Cerebellar nuclear complex (tissue), 1 donor: ENCODE measurements around the gene SV2B.

ENCODE experiments used
- DNase-seq, 2 experiments: peaks; one replicate each; lab custom pipeline; 2025; lab: John Stamatoyannopoulos, UW

Gene SV2B

DNA sequence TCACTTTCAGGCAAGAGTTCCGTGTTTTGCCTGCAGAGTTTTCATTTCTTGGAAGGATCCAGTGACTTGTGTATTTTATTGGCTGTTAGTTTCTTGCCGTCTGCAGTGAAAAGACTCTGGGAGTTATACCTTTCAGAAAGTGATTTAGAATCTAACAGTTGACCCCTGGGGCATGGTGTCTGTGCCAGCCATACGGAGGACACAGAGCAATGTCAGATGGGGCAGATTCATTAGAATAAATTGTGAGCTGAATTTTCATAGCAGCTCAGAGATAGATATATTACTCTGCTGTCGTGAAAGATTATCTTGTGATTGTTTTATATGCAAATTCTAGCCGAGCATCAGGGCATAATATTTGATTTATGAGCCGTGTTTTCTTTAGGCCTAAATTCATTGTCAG lies 131.6 kb downstream of the SV2B start:
- no peak for DNase-seq

DNA sequence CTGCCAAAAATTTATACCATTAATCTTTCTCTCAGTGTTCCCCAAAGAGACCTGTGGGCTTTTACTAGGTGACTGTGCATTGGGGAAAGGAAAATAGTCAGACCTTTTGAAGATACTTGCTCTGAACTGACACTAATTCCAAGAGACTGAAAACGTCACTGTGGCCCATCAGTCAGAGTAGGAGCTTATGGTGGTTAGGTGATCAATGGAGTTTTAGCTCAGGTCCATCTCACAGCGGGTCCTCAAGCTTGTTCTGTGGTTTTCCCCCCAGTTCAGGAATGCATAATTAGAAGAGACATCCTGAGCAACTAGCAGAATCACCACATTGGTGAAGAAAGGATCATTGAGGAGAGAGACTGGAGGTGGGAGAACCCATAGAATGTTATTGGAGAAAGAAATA lies 134.7 kb downstream of the SV2B start:
- no peak for DNase-seq

DNA sequence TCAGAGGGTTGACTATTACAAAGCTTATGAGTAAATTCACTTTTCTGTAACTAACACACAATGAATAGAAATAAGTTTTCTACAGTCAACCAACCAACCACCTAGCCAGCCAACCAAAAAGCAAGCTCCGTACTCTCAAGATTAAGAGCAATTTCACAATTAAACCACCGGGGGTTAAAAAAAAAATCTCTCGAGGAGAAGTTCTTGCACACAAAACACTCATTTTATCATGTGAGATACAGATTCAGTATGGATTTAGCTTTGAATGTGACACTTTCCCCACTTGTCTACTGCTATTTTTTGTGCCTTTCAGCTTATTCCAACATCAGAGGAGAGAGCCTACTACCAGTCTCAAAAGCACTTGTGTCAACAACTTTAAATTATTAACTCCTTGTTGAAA lies 135.3 kb downstream of the SV2B start:
- no peak for DNase-seq

DNA sequence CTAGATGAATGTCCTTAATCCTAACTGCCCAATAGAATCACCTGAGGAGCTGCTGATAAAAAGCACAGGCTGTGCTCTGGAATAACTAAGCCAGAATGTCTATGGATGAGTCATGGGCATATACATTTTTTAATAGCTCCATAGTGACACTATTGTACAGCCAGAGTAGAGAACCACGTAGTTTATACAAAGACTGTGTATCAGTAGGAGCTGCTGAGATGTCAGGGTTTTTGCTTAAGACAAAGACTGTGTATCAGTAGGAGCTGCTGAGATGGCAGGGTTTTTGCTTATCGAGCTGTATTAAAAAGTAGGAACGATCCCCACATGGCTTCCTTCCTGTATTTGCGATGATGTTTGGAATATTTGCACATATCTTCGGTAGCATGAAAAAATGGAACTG lies 137.4 kb downstream of the SV2B start:
- DNase-seq, result no peak

DNA sequence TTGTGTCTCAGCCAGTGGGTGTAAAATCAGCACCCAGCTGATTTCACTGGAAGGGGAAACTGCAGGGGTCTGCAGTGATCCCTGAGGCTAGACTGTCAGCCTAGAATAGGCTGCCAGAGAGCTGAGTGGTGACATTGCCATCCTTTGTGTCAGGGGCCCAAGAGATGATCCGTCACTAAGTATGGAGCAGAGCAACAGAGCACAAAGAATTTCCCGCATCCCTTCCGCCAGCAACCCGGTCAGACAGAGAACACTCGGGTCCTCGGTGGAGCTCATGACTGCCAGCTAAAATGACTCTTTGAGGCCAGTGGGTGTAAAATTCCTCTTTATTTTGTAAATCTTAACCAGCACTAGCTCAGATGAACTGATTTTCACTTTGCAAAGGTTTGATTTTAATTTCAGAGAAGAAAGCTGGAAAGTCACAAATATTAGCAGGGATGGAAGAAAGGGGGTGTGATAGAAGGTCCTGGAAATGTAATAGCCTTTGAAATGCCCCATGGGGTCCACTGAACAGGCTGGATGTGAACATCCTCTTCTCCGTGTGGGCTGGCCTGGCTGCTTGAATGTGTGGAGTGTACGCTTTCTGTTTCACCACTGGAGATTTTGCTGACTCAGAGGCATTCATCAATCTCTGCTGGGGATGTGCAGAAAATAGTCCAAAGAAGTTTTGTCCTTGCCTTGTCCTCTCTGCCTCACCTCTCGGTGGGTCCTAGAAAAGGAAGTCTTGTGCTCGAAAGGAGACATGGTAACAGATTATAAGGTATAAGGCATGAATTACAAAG lies 138.8 kb downstream of the SV2B start:
- no peak for DNase-seq

DNA sequence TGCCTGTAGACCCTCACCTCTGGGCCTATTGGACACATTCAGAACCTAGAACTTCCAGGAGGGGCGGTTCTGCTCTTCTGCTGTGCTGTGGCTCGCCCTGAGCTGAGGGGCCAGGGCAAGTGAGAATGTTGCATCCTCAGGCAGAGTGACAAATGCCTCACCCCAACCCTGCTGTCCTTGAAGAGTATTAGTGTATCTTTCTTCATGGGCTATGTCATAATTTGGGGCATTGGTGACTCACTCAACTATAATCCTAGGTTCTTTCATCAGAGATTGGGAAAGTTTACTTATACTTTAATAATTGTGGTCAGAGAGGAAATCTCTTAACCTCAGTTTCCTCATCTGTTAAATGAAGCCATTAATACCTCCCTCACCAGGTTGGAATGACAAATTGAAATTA lies 143.8 kb downstream of the SV2B start:
- DNase-seq, result no peak

DNA sequence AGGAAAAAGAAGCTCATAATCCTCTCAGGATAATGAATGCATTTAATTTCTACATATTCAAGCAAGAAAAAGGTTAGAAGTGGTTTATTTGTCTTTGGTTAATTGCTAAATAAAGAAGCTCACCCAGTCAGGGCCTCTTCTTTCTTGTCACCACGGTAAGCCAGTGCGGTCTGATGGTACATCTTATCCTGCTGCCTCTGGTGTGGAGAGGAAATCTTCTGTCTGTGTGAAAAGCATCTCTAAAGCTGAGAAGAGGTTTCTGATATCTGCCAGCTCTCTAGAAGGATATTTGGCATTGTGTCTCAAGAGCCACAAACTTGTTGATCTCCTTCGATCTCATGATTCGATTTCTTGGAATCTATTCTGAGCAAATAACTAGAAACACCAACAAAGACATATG lies 144.9 kb downstream of the SV2B start:
- no peak for DNase-seq

DNA sequence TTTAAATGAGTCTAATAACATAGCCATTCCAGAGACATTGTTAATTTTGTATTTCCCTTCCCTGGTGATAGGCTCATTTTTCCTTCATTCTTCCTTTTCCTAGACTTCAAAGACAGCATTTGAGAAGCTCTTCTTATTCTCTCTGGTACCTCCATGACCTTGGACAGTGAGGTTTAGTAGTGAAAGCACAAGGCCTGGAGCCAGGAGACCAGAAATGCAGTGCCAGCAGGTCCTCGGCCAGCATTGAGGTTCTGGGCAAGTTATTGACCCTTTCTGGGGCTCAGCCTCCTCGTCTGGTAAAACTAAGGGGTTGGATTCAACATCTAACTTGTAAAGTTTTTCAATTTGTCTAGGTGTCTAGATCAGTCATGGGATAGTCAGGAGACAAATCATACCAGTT lies 146.9 kb downstream of the SV2B start:
- no peak for DNase-seq

DNA sequence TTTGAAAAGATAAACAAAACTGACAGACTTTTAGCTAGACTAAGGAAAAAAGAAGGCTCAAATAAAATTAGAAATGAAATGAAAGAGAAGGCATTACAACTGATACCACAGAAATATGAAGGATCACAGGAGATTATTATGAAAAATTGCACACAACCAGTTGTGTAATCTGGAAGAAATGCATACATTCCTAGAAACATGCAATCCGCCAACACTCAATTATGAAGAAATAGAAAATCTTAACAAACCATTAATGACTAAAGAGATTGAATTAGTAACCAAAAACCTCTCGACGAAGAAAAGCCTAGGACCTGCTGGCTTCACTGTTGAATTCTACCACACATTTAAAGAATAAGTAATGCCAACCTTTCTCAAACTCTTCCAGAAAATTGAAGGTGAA lies 149.5 kb downstream of the SV2B start:
- DNase-seq, result no peak

DNA sequence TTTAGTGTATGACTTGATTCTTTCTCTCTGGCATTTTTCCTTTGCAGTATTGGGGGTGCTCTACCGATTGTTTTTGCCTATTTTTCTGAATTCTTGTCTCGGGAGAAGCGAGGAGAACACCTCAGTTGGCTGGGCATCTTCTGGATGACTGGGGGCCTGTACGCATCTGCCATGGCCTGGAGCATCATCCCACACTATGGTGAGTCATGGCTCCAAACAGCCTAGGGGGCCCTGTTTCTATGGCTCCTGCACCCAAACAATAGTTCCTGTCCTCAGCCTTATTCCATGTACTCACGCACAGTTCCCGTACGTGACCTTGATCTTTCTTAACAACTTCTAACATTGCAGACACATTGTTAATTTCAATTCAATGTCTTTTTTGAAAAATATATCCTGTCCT lies 152.3 kb downstream of the SV2B start:
- no peak for DNase-seq

DNA sequence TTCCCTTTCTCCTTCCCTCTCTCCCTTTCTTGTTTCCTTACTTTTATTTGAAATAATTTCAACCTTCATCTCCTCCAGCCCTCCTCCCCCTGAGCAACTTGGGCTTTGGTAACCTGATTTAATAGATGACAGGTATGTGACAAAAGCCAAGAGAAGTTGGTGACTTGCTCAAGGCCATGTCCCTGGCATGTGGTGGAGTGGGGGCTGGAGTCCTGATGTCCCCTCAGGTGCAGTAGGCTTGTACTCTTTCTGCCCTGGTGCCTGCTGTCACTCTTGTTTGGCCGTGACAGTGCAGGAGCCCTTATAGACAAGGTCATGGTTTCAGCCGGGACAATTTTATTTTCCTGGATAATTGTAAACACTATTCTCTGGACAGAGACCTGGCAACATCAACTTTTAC lies 152.7 kb downstream of the SV2B start:
- DNase-seq, result no peak

DNA sequence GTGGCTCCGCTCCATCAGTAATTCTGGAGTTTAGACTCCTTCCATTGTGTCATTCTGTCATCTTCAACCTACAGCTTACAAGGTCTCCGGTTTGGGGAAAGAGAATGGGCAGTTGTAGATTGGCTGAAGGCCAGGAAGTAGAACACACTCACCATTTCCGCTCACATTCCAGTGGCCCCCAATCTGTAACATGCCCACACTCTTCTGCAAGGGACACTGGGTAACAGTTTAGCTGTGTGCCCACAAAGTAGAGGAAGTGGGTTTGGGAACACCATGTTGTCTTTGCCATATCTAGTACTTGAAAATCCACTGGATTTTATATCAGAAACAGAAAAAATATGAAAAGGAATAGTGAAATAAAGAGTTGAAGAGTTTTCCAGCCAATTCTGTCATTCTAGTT lies 153.5 kb downstream of the SV2B start:
- no peak for DNase-seq

DNA sequence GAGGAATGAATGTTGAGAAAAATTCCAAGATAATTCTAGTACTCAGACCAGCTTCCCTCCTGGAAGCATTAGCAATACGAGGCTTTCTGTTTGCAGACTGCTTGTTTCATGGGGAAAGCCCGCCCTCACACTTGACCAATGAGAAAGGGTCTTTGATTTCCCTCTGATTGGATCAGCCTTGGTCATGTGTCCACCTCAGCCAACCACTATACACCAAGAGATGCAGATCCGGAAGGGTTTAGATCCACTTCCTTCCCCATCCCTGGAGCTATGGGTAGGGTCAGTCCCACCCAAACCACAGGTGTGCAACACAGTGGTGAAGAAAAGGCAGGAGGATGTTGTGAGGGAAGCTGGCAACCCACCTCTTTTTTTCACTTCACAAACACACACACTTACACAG lies 154.7 kb downstream of the SV2B start:
- no peak for DNase-seq

DNA sequence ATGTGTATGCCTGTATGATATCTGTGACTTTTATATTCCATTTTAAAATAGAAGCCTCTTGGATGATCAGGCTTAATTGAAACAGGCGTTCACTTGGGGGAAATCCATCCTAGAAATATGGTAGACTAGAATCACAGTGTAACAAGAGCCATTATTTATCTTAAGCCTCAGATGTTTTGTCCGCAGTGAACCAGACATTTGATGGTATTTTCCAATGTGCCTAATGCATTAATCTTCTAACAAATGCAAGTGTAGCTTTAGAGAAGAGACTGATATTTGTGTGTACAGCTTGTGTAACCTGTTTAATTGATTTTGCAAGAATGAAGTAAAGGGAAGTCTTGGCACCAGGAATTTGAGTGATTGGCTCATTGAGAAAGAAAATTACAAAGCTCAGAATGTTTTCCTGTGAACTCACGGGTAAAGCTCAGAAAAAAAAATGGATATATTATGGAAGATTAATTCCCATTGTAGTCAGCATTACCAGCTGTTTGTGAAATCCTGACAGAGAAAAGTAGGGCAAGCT lies 155.7 kb downstream of the SV2B start:
- no peak for DNase-seq

DNA sequence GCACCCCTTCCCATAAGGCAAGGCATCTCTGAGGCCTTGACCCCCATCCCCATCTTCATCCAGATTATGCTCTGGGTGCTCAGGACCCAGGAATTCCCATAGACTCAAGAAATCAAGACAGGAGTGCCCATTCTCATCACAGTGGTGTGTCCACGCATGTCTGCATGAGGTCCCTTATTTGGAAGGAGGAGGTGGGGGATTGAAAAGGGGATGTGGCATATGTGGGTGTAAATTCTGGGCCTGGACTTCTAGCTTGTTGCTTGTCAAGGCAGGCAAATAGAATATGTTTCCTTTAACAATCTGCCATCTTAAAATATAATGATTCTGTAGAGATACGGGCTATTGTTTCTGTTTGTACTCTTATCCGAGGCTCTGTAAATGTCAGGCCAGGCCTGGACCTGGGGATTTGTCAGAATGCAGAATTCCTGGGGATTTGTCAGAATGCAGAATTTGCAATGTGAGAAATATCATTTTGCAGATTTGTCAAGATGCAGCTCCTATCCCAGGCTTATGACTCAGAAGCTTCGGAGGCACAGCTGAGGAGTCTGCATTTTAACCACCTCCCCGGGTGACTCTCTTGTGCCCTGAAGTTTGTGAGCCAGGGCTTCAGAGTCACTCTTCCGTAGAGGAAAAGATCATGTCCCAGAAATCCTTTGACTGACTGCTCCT lies 157.8 kb downstream of the SV2B start:
- DNase-seq, result no peak

DNA sequence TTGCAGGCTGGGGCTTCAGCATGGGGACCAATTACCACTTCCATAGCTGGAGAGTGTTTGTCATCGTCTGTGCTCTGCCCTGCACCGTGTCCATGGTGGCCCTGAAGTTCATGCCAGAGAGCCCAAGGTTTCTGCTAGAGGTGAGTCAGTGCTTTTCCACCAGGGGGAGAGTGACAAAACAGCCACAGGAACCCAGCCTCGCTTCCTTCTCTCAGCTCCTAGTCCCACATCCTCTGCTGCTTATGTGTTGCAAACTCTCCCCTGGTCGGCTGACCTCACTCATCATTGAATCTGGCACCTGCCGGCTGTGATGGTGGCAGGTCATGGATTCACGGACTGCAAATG lies 158.3 kb downstream of the SV2B start:
- DNase-seq, result no peak

DNA sequence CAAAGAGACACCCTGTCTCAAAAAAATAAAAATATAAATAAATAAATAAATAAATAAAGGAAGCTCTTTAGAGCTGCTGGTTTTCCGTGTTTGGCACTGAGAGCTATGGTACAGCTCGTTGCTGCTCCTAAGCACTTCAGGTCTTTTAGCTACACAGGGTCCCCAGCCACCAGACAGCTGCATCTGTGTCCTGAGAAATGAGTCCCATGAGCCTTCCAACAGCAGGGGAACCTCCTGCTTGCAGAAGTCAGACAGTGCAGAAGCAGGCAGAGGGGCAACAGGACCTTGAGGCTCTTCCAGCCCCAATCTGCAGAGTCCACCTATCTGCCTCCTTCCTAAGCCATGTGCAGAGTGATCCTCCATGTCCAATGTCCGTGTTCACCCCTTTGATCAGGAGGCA lies 159.0 kb downstream of the SV2B start:
- DNase-seq, result no peak

DNA sequence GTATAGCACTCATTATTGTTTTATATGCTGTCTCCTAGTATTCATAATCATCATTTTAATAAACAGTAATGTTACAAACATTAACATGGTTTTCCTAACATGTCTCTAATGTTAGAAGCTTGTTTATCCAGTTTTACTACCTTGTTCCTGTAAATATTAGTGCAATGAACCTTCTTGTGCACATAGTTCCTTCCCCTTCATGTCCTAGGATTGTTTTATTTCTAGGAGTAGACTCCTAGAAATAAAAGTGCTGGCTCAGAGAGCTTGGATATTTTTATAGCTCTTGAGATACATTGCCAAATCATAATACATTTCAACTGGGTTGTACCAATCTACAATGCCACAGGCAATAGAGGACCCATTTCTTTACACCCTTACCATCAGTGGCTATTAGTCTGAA lies 161.3 kb downstream of the SV2B start:
- no peak for DNase-seq

DNA sequence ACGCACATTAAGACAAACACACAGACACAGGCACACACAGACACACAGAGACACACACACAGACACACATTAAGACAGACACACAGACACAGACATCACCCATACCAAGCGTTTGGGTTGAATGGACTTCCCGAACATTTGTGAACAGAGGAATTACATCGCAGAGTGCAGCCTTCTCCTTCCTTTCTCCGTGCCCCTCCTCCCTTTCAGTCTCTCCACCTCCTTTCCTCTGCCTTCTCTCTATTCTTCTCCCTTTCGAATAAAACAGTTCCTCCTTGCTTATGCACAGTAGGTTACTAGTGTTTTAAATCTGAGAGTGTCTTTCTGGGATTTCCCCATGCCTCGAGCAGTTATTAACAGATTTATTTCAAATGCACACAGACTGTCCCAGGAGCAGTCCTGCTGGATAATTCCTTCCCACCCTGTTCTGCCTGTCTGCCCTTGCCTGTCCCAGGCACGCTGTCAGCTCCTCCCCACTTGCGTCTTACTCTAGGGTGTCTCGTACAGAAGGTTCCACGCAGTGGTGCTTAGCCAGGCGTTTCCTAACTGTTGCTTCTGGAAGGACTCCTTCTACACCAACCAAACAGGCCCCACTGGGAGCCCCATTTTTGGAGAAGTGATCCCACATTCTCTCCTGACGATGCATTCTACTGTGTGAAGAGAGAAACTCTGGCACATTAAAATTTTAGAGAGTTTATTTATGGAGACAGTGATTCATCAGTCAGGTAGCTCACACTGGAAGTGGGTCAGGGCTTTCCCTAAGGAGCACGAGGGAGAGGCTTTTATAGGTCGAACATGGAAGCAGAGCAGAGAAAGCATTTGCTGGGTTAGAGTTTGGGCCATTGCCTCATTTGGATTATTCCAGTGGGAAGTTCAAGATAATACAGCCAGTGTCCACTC lies 163.8 kb downstream of the SV2B start:
- DNase-seq, result no peak

DNA sequence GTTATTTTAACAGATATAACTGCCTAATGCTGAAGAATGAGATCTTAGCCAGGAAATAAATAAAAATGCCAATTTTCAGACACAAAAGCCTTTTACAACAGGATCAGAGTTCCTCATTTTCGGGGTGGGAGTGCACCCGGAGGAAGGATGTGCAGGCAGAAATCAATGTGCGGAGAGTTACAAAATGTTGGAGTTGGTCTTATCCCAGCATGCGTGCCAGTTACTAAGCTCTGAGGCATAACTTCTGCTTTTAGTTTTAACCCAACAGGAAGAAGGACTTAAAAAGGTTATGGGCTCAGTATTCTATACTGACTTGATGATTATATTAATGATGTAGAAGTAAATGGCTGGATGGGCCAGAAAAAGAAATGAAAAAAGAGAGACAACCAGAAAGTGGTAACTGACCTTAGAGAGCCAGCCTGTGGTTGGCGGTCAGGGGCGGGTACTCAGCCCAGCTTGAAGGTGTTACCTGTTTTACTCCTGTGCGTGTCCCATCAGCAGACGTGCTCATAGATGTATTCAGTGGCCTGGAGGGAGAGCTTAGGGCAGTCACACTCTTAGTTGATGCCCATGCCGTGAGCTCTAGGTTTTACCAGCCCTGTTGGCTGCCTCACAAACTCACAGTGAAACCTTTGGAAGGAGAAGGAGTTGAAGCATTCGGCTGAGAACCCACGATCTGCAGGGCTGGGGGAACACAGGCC lies 164.7 kb downstream of the SV2B start:
- no peak for DNase-seq

DNA sequence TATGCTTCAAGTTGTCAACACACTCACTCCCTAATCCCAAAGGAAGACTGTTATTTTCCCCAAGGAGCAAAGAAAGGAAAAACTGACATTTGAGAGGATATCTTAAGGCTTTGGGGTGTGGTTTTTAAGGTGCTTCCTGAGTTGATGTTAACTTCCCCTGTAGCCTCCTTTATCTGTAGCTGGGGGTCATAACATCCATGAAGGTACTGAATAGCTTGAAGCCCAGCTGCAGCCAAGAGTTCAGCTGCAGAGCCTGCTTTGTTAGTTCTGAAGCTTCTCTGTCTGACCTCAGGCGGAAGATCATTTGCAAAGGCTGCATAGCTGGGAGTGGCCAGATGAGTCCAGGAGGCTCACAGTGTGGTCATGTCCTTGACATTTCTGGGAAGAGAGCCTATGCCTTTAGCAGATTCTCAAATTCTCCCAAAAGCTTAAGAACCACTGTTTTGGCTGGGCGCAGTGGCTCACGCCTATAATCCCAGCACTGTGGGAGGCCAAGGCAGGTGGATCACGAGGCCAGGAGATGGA lies 165.4 kb downstream of the SV2B start:
- no peak for DNase-seq

DNA sequence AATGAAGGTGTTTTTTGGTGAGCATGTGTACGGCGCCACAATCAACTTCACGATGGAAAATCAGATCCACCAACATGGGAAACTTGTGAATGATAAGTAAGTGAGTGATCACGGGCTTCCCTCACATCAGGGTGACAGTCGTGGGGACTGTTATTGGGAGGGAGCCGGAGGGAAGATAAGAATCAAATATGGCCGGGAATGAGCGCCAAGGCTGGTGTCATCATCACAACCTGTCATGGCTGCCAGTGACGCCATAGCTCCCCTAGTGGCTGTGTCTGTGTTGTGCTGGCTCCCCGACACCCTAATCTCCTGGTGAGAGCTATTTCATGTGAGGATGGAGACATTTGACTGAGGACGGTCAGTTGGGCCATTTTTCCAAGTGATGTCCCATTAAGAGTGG lies 168.5 kb downstream of the SV2B start:
- no peak for DNase-seq
